HepG2 (cell line): Measurements from ENCODE around the gene JUND. TPM values are rescaled to one million over a fixed set of nuclear protein-coding genes. Genes with fewer than 3 reads are reported as not detected.

Experiments
- ASH2L ChIP-seq: fragments of 300-600, 200-600 bp; sonication (generic); IDR thresholded peaks from 2 replicates; pipeline ENCODE4 v1.7.0; 2017; ENCODE audit warnings: low read depth, mild to moderate bottlenecking, moderate library complexity, mixed read lengths, low read length; ENCODE audit not compliant: insufficient read length
- DNMT1 ChIP-seq: sonication (generic); formaldehyde crosslinking; IDR thresholded peaks from 2 replicates; pipeline ENCODE4 v1.5.1; 2020; ENCODE audit warnings: mild to moderate bottlenecking, missing genetic modification reagents
- GATA4 ChIP-seq: sonication (generic); IDR thresholded peaks from 2 replicates; pipeline ENCODE4 v1.6.1; 2016; ENCODE audit warnings: antibody characterized with exemption, low read depth, borderline replicate concordance
- JUND ChIP-seq: sonication (generic); formaldehyde crosslinking; IDR thresholded peaks from 2 replicates; pipeline ENCODE4 v1.8.0; 2022; ENCODE audit warnings: mild to moderate bottlenecking, missing genetic modification reagents
- MED8 ChIP-seq: sonication (generic); formaldehyde crosslinking; IDR thresholded peaks from 2 replicates; pipeline ENCODE4 v1.8.1; 2023; ENCODE audit warnings: mild to moderate bottlenecking, missing genetic modification reagents; ENCODE audit not compliant: insufficient replicate concordance
- NFATC3 ChIP-seq: sonication (generic); formaldehyde crosslinking; IDR thresholded peaks from 2 replicates; pipeline ENCODE4 v1.5.1; 2020; ENCODE audit warnings: mild to moderate bottlenecking, missing genetic modification reagents
- NKX3-1 ChIP-seq: sonication (generic); formaldehyde crosslinking; IDR thresholded peaks from 2 replicates; pipeline ENCODE4 v1.5.0; 2020; ENCODE audit warnings: missing genetic modification reagents
- RFXAP ChIP-seq: sonication (generic); formaldehyde crosslinking; IDR thresholded peaks from 2 replicates; pipeline ENCODE4 v1.4.0; 2020; ENCODE audit warnings: missing genetic modification reagents, borderline replicate concordance
- SAP130 ChIP-seq: IDR thresholded peaks from 2 replicates; pipeline ENCODE4 v1.6.1; 2016; ENCODE audit warnings: low read depth
- SIN3B ChIP-seq: fragments of 150-350 bp; IDR thresholded peaks from 2 replicates; pipeline ENCODE4 v1.6.1; 2014; ENCODE audit warnings: low read length
- SP5 ChIP-seq: IDR thresholded peaks from 2 replicates; pipeline ENCODE4 v1.6.1; 2016; ENCODE audit warnings: low read depth, borderline replicate concordance
- ZIK1 ChIP-seq: sonication (generic); formaldehyde crosslinking; IDR thresholded peaks from 2 replicates; pipeline ENCODE4 v1.5.0; 2020; ENCODE audit warnings: mild to moderate bottlenecking, low read depth, missing genetic modification reagents, borderline replicate concordance
- ZNF160 ChIP-seq: sonication (generic); formaldehyde crosslinking; IDR thresholded peaks from 2 replicates; pipeline ENCODE4 v1.8.0; 2022; ENCODE audit warnings: mild to moderate bottlenecking, inconsistent platforms, missing genetic modification reagents
- ZNF431 ChIP-seq: sonication (generic); formaldehyde crosslinking; IDR thresholded peaks from 2 replicates; pipeline ENCODE4 v1.9.0; 2022; ENCODE audit warnings: missing genetic modification reagents, low read depth, mild to moderate bottlenecking, borderline replicate concordance
- ZNF510 ChIP-seq: sonication (generic); formaldehyde crosslinking; IDR thresholded peaks from 2 replicates; pipeline ENCODE4 v1.4.0; 2020; ENCODE audit warnings: low read depth, mild to moderate bottlenecking, missing genetic modification reagents
- ZNF644 ChIP-seq: IDR thresholded peaks from 2 replicates; pipeline ENCODE4 v1.6.1; 2016; ENCODE audit warnings: low read depth
- polyA plus RNA-seq, 8 experiments: library from polyadenylated mRNA; depleted of rRNA in 3 of 8; stranded (reverse) in 7 of 8; unstranded in 1 of 8; fragments of >200 nt; fragmentation: Illumina TruSeq in 4 of 8; extraction: Trizol in 4 of 8; gene quantifications; 2 replicates each; pipeline versions ENCODE4 v1.2.1 to v1.2.3, GENCODE V29; 2011 to 2016; ENCODE audit warnings: low read depth in 4 of 8, missing spikeins in 1 of 8, mixed read lengths in 1 of 8; ENCODE audit not compliant: insufficient read depth in 1 of 8
- total RNA-seq, 5 experiments: library from RNA; depleted of rRNA; stranded (reverse); fragments of >200 nt; fragmentation: Illumina TruSeq; extraction: Trizol; gene quantifications; 2 replicates each; pipeline ENCODE4 v1.2.3, GENCODE V29; 2016; ENCODE audit warnings: low read depth in 1 of 5
- TF ChIP-seq, protein P1 (sequence below): sonication (generic); formaldehyde crosslinking; conservative IDR thresholded peaks from 2 replicates; pipeline ENCODE4 v1.4.0; 2020; ENCODE audit warnings: mild to moderate bottlenecking, missing genetic modification reagents, moderate library complexity
- TF ChIP-seq, protein P2 (sequence below): sonication (generic); formaldehyde crosslinking; IDR thresholded peaks from 2 replicates; pipeline ENCODE4 v1.4.0; 2020; ENCODE audit warnings: missing genetic modification reagents
- TF ChIP-seq, protein P3 (sequence below): sonication (generic); formaldehyde crosslinking; IDR thresholded peaks from 2 replicates; pipeline ENCODE4 v1.4.0; 2020; ENCODE audit warnings: missing genetic modification reagents
- TF ChIP-seq, protein P4 (sequence below): sonication (generic); formaldehyde crosslinking; IDR thresholded peaks from 2 replicates; pipeline ENCODE4 v1.8.0; 2023; ENCODE audit warnings: mild to moderate bottlenecking, missing genetic modification reagents
- TF ChIP-seq, protein P5 (sequence below): sonication (generic); formaldehyde crosslinking; conservative IDR thresholded peaks from 2 replicates; pipeline ENCODE4 v1.5.0; 2020; ENCODE audit warnings: missing genetic modification reagents

Gene JUND
- total and polyA plus RNA-seq, 2 of the 13 experiments (the other 11 are each of a cell fraction or from before 2014, with no cell fraction given) = 41.2 to 59.8 TPM

DNA sequence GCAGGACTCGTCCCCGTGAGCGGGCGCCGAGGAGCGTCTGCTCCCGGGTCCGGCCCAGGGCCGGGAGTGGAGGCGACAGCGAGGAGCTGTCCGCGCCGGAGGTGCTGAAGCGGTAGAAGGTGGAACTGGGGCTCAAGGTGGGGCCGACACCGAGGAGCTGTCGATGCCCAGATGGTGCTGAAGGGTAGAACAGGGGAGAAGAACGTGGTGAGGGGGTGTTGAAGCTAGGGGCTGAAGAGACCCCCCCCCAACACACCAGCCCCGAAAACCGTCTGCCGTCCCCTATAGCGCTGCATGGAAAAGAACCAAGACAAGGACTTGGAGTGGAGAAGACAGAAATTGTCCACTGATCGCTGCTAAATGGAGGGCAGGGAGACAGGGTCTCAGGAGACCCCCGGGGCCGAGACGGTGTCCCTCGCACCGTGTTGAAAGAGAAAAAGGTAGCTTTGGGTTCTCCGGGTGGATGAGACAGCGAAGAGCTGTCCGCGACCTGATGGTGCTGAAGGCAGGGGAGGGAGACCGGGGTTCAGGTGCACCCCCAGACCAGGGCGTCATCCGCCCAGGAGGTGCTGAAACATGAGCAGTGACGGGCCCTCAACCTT, 48.1 kb downstream of the JUND start (continued):
- no peak for TF ChIP-seq JUND
- no peak for TF ChIP-seq MED8 (CRISPR knock-in tag)
- TF ChIP-seq, protein P1, sequence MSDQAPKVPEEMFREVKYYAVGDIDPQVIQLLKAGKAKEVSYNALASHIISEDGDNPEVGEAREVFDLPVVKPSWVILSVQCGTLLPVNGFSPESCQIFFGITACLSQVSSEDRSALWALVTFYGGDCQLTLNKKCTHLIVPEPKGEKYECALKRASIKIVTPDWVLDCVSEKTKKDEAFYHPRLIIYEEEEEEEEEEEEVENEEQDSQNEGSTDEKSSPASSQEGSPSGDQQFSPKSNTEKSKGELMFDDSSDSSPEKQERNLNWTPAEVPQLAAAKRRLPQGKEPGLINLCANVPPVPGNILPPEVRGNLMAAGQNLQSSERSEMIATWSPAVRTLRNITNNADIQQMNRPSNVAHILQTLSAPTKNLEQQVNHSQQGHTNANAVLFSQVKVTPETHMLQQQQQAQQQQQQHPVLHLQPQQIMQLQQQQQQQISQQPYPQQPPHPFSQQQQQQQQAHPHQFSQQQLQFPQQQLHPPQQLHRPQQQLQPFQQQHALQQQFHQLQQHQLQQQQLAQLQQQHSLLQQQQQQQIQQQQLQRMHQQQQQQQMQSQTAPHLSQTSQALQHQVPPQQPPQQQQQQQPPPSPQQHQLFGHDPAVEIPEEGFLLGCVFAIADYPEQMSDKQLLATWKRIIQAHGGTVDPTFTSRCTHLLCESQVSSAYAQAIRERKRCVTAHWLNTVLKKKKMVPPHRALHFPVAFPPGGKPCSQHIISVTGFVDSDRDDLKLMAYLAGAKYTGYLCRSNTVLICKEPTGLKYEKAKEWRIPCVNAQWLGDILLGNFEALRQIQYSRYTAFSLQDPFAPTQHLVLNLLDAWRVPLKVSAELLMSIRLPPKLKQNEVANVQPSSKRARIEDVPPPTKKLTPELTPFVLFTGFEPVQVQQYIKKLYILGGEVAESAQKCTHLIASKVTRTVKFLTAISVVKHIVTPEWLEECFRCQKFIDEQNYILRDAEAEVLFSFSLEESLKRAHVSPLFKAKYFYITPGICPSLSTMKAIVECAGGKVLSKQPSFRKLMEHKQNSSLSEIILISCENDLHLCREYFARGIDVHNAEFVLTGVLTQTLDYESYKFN (CRISPR knock-in tag) = 0 out of 2 replicates have a peak, but pooled peaks have one; percentile 30
- peak; percentile 97 for TF ChIP-seq SAP130 (CRISPR knock-in tag)
- TF ChIP-seq NKX3-1 = peak; percentile 97
- peak; percentile 75; the same call in 1 of the 2 replicates for TF ChIP-seq RFXAP (CRISPR knock-in tag)
- 0 out of 2 replicates have a peak, but pooled peaks have one; percentile 92 for TF ChIP-seq ZIK1 (CRISPR knock-in tag)
- no peak for TF ChIP-seq NFATC3
- no peak for TF ChIP-seq DNMT1
- TF ChIP-seq, protein P2, sequence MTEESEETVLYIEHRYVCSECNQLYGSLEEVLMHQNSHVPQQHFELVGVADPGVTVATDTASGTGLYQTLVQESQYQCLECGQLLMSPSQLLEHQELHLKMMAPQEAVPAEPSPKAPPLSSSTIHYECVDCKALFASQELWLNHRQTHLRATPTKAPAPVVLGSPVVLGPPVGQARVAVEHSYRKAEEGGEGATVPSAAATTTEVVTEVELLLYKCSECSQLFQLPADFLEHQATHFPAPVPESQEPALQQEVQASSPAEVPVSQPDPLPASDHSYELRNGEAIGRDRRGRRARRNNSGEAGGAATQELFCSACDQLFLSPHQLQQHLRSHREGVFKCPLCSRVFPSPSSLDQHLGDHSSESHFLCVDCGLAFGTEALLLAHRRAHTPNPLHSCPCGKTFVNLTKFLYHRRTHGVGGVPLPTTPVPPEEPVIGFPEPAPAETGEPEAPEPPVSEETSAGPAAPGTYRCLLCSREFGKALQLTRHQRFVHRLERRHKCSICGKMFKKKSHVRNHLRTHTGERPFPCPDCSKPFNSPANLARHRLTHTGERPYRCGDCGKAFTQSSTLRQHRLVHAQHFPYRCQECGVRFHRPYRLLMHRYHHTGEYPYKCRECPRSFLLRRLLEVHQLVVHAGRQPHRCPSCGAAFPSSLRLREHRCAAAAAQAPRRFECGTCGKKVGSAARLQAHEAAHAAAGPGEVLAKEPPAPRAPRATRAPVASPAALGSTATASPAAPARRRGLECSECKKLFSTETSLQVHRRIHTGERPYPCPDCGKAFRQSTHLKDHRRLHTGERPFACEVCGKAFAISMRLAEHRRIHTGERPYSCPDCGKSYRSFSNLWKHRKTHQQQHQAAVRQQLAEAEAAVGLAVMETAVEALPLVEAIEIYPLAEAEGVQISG (CRISPR knock-in tag) = peak; percentile 79
- TF ChIP-seq, protein P3, sequence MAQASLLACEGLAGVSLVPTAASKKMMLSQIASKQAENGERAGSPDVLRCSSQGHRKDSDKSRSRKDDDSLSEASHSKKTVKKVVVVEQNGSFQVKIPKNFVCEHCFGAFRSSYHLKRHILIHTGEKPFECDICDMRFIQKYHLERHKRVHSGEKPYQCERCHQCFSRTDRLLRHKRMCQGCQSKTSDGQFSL (CRISPR knock-in tag) = no peak
- TF ChIP-seq ZNF510 (CRISPR knock-in tag) = peak; percentile 34; the same call in 1 of the 2 replicates
- TF ChIP-seq GATA4 = no peak
- peak; percentile 84 for TF ChIP-seq ZNF431
- no peak for TF ChIP-seq SP5 (CRISPR knock-in tag)
- no peak for TF ChIP-seq SIN3B
- TF ChIP-seq, protein P4, sequence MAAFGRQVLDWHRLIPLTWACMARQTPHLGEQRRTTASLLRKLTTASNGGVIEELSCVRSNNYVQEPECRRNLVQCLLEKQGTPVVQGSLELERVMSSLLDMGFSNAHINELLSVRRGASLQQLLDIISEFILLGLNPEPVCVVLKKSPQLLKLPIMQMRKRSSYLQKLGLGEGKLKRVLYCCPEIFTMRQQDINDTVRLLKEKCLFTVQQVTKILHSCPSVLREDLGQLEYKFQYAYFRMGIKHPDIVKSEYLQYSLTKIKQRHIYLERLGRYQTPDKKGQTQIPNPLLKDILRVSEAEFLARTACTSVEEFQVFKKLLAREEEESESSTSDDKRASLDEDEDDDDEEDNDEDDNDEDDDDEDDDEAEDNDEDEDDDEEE (CRISPR knock-in tag) = peak; percentile 86
- TF ChIP-seq ZNF160 = peak; percentile 67; the same call in 1 of the 2 replicates
- TF ChIP-seq ASH2L = no peak
- no peak for TF ChIP-seq ZNF644 (CRISPR knock-in tag)
- TF ChIP-seq, protein P5, sequence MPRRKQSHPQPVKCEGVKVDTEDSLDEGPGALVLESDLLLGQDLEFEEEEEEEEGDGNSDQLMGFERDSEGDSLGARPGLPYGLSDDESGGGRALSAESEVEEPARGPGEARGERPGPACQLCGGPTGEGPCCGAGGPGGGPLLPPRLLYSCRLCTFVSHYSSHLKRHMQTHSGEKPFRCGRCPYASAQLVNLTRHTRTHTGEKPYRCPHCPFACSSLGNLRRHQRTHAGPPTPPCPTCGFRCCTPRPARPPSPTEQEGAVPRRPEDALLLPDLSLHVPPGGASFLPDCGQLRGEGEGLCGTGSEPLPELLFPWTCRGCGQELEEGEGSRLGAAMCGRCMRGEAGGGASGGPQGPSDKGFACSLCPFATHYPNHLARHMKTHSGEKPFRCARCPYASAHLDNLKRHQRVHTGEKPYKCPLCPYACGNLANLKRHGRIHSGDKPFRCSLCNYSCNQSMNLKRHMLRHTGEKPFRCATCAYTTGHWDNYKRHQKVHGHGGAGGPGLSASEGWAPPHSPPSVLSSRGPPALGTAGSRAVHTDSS (CRISPR knock-in tag) = no peak
